HG03457 (cell line): ENCODE data around the gene PROCA1.
A peak's percentile ranks its signal among the peaks of the same experiment; 100 is the strongest.
"Not testable (repeated sequence)": the region's sequence is repeated elsewhere in the genome, so short reads cannot be mapped to it uniquely, and the experiment has no call there.

Experiments
- ATAC-seq: cut with Tn5 transposase; IDR thresholded peaks from one replicate; pipeline ENCODE4 v1.9.1; 2021; ENCODE audit warnings: moderate number of reproducible peaks; ENCODE audit not compliant: unreplicated experiment

The PROCA1 gene

GRCh38 chr17:28744972-28745785, 33.5 kb upstream of the PROCA1 start:
- ATAC-seq = no peak

- peak; percentile 2 for ATAC-seq
These were observed 32.6 kb upstream of the PROCA1 start for GRCh38 chr17:28744104-28744971.

- ATAC-seq = peak; percentile 41
These were observed 31.8 kb upstream of the PROCA1 start, which contains the start of gene TRAF4 for GRCh38 chr17:28743243-28744103. Gene TRAF4 (plus strand): TSS chr17:28744011. CDS start chr17:28744113, 102 bp downstream.

- no peak for ATAC-seq
These were observed 30.0 kb upstream of the PROCA1 start for GRCh38 chr17:28741358-28742349.

- ATAC-seq = no peak
These were observed 29.0 kb upstream of the PROCA1 start for GRCh38 chr17:28740406-28741357.

GRCh38 chr17:28738680-28739384, 27.1 kb upstream of the PROCA1 start:
- no peak for ATAC-seq

GRCh38 chr17:28737770-28738679, 26.3 kb upstream of the PROCA1 start:
- ATAC-seq = no peak

GRCh38 chr17:28737316-28737715, 25.6 kb upstream of the PROCA1 start:
- no peak for ATAC-seq

GRCh38 chr17:28735913-28736769, 24.5 kb upstream of the PROCA1 start:
- not testable (repeated sequence) for ATAC-seq

GRCh38 chr17:28735242-28735722, 23.6 kb upstream of the PROCA1 start:
- no peak for ATAC-seq

GRCh38 chr17:28734712-28735241, 23.1 kb upstream of the PROCA1 start:
- no peak for ATAC-seq

GRCh38 chr17:28733346-28733745, 21.7 kb upstream of the PROCA1 start:
- no peak for ATAC-seq

- no peak for ATAC-seq
These were observed 18.3 kb upstream of the PROCA1 start for GRCh38 chr17:28729950-28730330.

GRCh38 chr17:28728364-28729200, 16.9 kb upstream of the PROCA1 start, which contains the start of gene NEK8:
Gene NEK8 (plus strand): TSS chr17:28728788. CDS start chr17:28728814, 26 bp downstream.
- peak; percentile 32 for ATAC-seq
